ENCODE data around the gene IRF1. TPM values are rescaled to one million over a fixed set of nuclear protein-coding genes. Genes with fewer than 3 reads are reported as not detected.
A peak's percentile ranks its signal among the peaks of the same experiment; 100 is the strongest.

The IRF1 gene
- polyA plus RNA-seq, 4 donors: 51.7 to 80.5 (median 59.0) TPM

DNA sequence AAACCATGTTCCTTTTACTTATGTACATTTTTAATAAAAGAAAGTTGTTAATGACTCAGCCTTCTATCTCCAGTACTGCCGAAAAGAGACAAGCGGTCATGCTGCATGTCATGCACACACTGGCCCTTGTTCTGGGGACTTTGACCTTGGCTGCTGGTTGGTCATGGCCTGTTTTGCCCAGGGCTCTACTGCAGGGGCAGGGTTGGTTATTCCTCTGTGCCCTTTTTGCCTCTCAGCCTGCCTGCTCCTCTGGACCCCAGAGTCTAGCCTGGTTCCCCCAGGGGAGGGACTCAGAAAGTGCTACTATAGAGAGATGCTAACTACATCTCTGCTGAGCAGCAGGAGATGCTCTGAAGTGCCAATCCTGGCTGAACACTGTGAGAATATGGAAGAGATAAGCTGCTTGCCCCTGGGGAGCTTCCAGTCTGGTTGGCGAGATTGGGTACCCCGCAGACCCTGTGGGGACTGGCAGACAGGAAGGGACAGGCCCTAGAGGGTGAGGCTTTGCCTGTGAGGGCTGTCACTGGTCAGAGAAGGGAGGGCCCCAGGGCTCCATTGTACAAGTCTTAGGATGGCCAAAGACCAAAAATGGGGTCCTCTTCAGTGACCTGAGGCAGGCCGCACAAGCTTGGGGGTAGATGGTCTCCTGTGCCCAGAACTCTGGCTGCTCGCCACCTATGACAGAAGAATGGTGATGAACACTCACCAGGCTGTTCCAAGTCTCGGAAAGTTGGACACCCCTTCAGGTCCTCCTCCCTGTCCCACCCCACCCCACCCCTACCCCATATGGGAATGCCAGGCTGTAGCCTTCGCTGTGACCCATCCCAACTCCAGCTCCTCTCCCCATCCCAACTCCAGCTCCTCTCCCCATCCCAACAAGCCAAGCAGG lies 14.3 kb downstream of the IRF1 start:
- peaks cover 0 to 37% (median 0%) of the 10 kb centered on the region in 3 donors for H3K36me3 ChIP-seq (ENCODE audit: control insufficient read depth in 3 of 3, insufficient read depth in 2 of 3, low read depth in 1 of 3, low read length in 3 of 3)
- no peaks in the 10 kb centered on the region for H3K9me3 ChIP-seq (ENCODE audit: control insufficient read depth in 2 of 2, insufficient read depth in 1 of 2, low read depth in 1 of 2, low read length in 1 of 2)
- H3K27ac ChIP-seq (ENCODE audit: low read depth in 1 of 3, low read length in 2 of 3): peak overlapping the region; percentile 81 to 93 (median 87)
- H3K4me3 ChIP-seq (ENCODE audit: low read depth in 1 of 3, low read length in 3 of 3): no peak overlapping the region
- FAIRE-seq (no peak), DNase-seq (peak; percentile 77 to 91)
- H3K27me3 ChIP-seq (ENCODE audit: control insufficient read depth in 3 of 3, insufficient read depth in 3 of 3, low read length in 3 of 3): no peaks in the 10 kb centered on the region
- 67 to 79% (median 78%) methylated on average over 7 to 8 of the region's 8 CpGs for WGBS, 3 donors
- H3K4me1 ChIP-seq (ENCODE audit: control insufficient read depth in 3 of 3, insufficient read depth in 2 of 3, low read depth in 1 of 3, low read length in 2 of 3): peaks cover 19 to 86% (median 31%) of the 10 kb centered on the region in 3 donors

GRCh38 chr5:132475497-132475882 lies 15.1 kb downstream of the IRF1 start:
- DNase-seq: peak; percentile 71 to 79
- FAIRE-seq: no peak
- peaks cover 0 to 36% (median 0%) of the 10 kb centered on the region in 3 donors for H3K36me3 ChIP-seq (ENCODE audit: control insufficient read depth in 3 of 3, insufficient read depth in 2 of 3, low read depth in 1 of 3, low read length in 3 of 3)

GRCh38 chr5:132474881-132475496 lies 15.6 kb downstream of the IRF1 start:
- H3K27me3 ChIP-seq (ENCODE audit: control insufficient read depth in 3 of 3, insufficient read depth in 3 of 3, low read length in 3 of 3): no peaks in the 10 kb centered on the region
- WGBS, 3 donors: 27 to 45% (median 31%) methylated on average over 4 of the region's 4 CpGs
- H3K4me3 ChIP-seq (ENCODE audit: low read depth in 1 of 3, low read length in 3 of 3): no peak overlapping the region
- H3K9me3 ChIP-seq (ENCODE audit: control insufficient read depth in 2 of 2, insufficient read depth in 1 of 2, low read depth in 1 of 2, low read length in 1 of 2): no peaks in the 10 kb centered on the region
- H3K27ac ChIP-seq (ENCODE audit: low read depth in 1 of 3, low read length in 2 of 3): peak overlapping the region; percentile 81 to 93 (median 92)
- DNase-seq (peak; percentile 51 to 52), FAIRE-seq (no peak)
- H3K4me1 ChIP-seq (ENCODE audit: control insufficient read depth in 3 of 3, insufficient read depth in 2 of 3, low read depth in 1 of 3, low read length in 2 of 3): peaks cover 29 to 93% (median 40%) of the 10 kb centered on the region in 3 donors
- H3K36me3 ChIP-seq (ENCODE audit: control insufficient read depth in 3 of 3, insufficient read depth in 2 of 3, low read depth in 1 of 3, low read length in 3 of 3): peaks cover 0 to 39% (median 0%) of the 10 kb centered on the region in 3 donors

More at GRCh38 chr5:132475497-132475882, 15.1 kb downstream of the IRF1 start:
- peak overlapping the region; percentile 81 to 93 (median 92) for H3K27ac ChIP-seq (ENCODE audit: low read depth in 1 of 3, low read length in 2 of 3)
- H3K9me3 ChIP-seq (ENCODE audit: control insufficient read depth in 2 of 2, insufficient read depth in 1 of 2, low read depth in 1 of 2, low read length in 1 of 2): no peaks in the 10 kb centered on the region
- H3K27me3 ChIP-seq (ENCODE audit: control insufficient read depth in 3 of 3, insufficient read depth in 3 of 3, low read length in 3 of 3): no peaks in the 10 kb centered on the region
- peaks cover 24 to 91% (median 36%) of the 10 kb centered on the region in 3 donors for H3K4me1 ChIP-seq (ENCODE audit: control insufficient read depth in 3 of 3, insufficient read depth in 2 of 3, low read depth in 1 of 3, low read length in 2 of 3)
- H3K4me3 ChIP-seq (ENCODE audit: low read depth in 1 of 3, low read length in 3 of 3): no peak overlapping the region
- 25 to 50% (median 30%) methylated on average over 6 of the region's 6 CpGs for WGBS, 3 donors

DNA sequence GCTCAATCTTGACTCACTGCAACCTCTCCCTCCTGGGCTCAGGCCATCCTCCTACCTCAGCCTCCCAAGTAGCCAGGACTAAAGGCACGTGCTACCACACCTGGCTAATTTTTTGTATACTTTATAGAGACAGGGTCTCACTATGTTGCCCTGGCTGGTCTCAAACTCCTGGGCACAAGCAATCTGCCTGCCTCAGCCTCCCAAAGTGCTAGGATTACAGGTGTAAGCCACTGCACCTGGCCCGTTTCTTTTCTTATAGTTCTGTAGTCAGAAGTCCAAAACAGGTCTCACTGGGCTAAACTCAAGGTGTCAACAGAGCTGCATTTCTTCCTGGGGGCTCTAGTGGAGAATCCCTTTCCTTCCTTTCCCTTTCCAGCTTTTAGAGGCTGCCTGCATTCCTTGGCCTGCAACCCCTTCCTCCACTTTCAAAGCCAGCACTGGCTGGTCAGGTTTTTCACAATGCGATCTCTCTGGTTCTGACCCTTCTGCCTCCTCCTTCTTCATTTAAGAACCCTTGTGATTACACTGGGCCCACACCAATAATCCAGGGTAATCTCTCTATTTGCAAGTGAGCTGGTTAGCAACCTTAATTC lies 16.3 kb downstream of the IRF1 start:
- DNase-seq: no peak
- Histone ChIP-seq H3K4me3 (ENCODE audit: low read depth in 1 of 3, low read length in 3 of 3) (no peak overlapping the region), H3K9me3 (ENCODE audit: control insufficient read depth in 2 of 2, insufficient read depth in 1 of 2, low read depth in 1 of 2, low read length in 1 of 2) (peaks cover 0 to 3% of the 10 kb centered on the region in 2 donors), H3K27me3 (ENCODE audit: control insufficient read depth in 3 of 3, insufficient read depth in 3 of 3, low read length in 3 of 3) (no peaks in the 10 kb centered on the region), H3K36me3 (ENCODE audit: control insufficient read depth in 3 of 3, insufficient read depth in 2 of 3, low read depth in 1 of 3, low read length in 3 of 3) (peaks cover 0 to 40% (median 0%) of the 10 kb centered on the region in 3 donors), H3K4me1 (ENCODE audit: control insufficient read depth in 3 of 3, insufficient read depth in 2 of 3, low read depth in 1 of 3, low read length in 2 of 3) (peaks cover 29 to 93% (median 42%) of the 10 kb centered on the region in 3 donors), H3K27ac (ENCODE audit: low read depth in 1 of 3, low read length in 2 of 3) (peak overlapping the region; percentile 81 to 93 (median 92))
- 70 to 86% (median 78%) methylated on average over 3 of the region's 3 CpGs for whole genome bisulfite sequencing, 3 donors
- FAIRE-seq: no peak

GRCh38 chr5:132473668-132474067 lies 16.9 kb downstream of the IRF1 start:
- DNase-seq: no peak

DNA sequence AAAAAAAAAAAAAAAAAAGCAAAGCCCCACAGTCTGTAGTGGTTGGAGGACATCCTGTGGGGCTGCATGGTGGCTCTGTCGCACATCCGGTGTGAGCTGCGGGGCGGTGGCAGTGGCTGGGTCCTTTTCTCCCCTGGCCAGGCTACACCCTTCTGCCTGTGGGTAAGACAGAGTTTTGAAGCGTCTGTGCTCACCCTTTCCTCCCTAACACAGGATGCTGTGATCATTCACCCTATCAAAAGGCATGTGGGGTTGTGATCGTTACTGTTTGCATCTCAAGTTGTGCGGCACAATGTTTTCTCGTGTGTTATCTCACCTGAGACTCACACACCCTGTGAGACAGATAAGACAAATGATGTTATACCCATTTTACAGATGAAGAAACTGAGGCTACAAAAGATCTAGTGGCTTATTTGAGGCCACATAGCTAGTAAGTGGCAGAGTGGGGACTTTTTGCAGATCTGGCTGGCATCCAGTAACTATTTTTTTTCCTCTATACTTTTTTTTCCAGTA lies 17.5 kb downstream of the IRF1 start:
- Histone ChIP-seq H3K27ac (ENCODE audit: low read depth in 1 of 3, low read length in 2 of 3) (peak overlapping the region; percentile 75 to 93 (median 79)), H3K4me1 (ENCODE audit: control insufficient read depth in 3 of 3, insufficient read depth in 2 of 3, low read depth in 1 of 3, low read length in 2 of 3) (peaks cover 26 to 85% (median 39%) of the 10 kb centered on the region in 3 donors), H3K36me3 (ENCODE audit: control insufficient read depth in 3 of 3, insufficient read depth in 2 of 3, low read depth in 1 of 3, low read length in 3 of 3) (peaks cover 0 to 36% (median 0%) of the 10 kb centered on the region in 3 donors), H3K9me3 (ENCODE audit: control insufficient read depth in 2 of 2, insufficient read depth in 1 of 2, low read depth in 1 of 2, low read length in 1 of 2) (peaks cover 0 to 5% of the 10 kb centered on the region in 2 donors), H3K4me3 (ENCODE audit: low read depth in 1 of 3, low read length in 3 of 3) (no peak overlapping the region), H3K27me3 (ENCODE audit: control insufficient read depth in 3 of 3, insufficient read depth in 3 of 3, low read length in 3 of 3) (no peaks in the 10 kb centered on the region)
- DNase-seq (peak in 1 of 2 donors; percentile 63), FAIRE-seq (no peak)
- WGBS, 3 donors: 62 to 69% (median 65%) methylated on average over 8 of the region's 8 CpGs

More at GRCh38 chr5:132473668-132474067, 16.9 kb downstream of the IRF1 start:
- Histone ChIP-seq H3K27me3 (ENCODE audit: control insufficient read depth in 3 of 3, insufficient read depth in 3 of 3, low read length in 3 of 3) (no peaks in the 10 kb centered on the region), H3K36me3 (ENCODE audit: control insufficient read depth in 3 of 3, insufficient read depth in 2 of 3, low read depth in 1 of 3, low read length in 3 of 3) (peaks cover 0 to 38% (median 0%) of the 10 kb centered on the region in 3 donors), H3K9me3 (ENCODE audit: control insufficient read depth in 2 of 2, insufficient read depth in 1 of 2, low read depth in 1 of 2, low read length in 1 of 2) (peaks cover 0 to 5% of the 10 kb centered on the region in 2 donors), H3K4me3 (ENCODE audit: low read depth in 1 of 3, low read length in 3 of 3) (no peak overlapping the region), H3K4me1 (ENCODE audit: control insufficient read depth in 3 of 3, insufficient read depth in 2 of 3, low read depth in 1 of 3, low read length in 2 of 3) (peaks cover 29 to 91% (median 43%) of the 10 kb centered on the region in 3 donors), H3K27ac (ENCODE audit: low read depth in 1 of 3, low read length in 2 of 3) (peak overlapping the region; percentile 75 to 93 (median 79))
- WGBS, 3 donors: 75 to 81% (median 79%) methylated on average over 1 of the region's 1 CpG
- no peak for FAIRE-seq

- no peak for FAIRE-seq
- H3K4me1 ChIP-seq (ENCODE audit: control insufficient read depth in 3 of 3, insufficient read depth in 2 of 3, low read depth in 1 of 3, low read length in 2 of 3): peaks cover 22 to 85% (median 37%) of the 10 kb centered on the region in 3 donors
Observed at GRCh38 chr5:132472431-132472830, 18.1 kb downstream of the IRF1 start.

DNA sequence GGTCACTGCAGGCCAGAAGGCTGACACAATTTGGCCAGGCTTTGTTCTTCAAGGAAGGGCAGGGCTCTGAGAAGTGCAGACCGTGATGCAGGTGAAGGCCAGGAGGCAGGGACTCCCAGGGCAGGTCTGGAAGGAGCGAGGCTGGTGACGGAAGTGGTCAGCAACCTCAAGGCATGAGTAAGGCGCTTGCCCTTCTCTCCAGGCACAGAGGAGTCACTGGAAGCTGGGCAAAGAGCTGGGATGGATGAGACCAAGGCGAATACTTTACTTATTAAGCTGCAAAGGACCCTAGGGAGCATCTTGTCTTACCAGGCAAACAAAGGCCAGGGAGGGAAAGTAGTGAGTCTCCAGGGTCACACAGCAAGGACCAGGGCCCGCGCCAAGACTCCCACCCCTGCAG lies 18.6 kb downstream of the IRF1 start:
- Histone ChIP-seq H3K27me3 (ENCODE audit: control insufficient read depth in 3 of 3, insufficient read depth in 3 of 3, low read length in 3 of 3) (no peaks in the 10 kb centered on the region), H3K4me3 (ENCODE audit: low read depth in 1 of 3, low read length in 3 of 3) (no peak overlapping the region), H3K27ac (ENCODE audit: low read depth in 1 of 3, low read length in 2 of 3) (peak overlapping the region in 2 of 3 donors; percentile 43 to 50), H3K9me3 (ENCODE audit: control insufficient read depth in 2 of 2, insufficient read depth in 1 of 2, low read depth in 1 of 2, low read length in 1 of 2) (peaks cover 0 to 5% of the 10 kb centered on the region in 2 donors), H3K36me3 (ENCODE audit: control insufficient read depth in 3 of 3, insufficient read depth in 2 of 3, low read depth in 1 of 3, low read length in 3 of 3) (peaks cover 0 to 32% (median 0%) of the 10 kb centered on the region in 3 donors), H3K4me1 (ENCODE audit: control insufficient read depth in 3 of 3, insufficient read depth in 2 of 3, low read depth in 1 of 3, low read length in 2 of 3) (peaks cover 26 to 85% (median 41%) of the 10 kb centered on the region in 3 donors)
- FAIRE-seq: no peak
- no peak for DNase-seq
- 70 to 88% (median 82%) methylated on average over 7 of the region's 7 CpGs for WGBS, 3 donors

More at GRCh38 chr5:132472431-132472830, 18.1 kb downstream of the IRF1 start:
- Histone ChIP-seq H3K27ac (ENCODE audit: low read depth in 1 of 3, low read length in 2 of 3) (peak overlapping the region in 1 of 3 donors; percentile 45), H3K4me3 (ENCODE audit: low read depth in 1 of 3, low read length in 3 of 3) (no peak overlapping the region), H3K27me3 (ENCODE audit: control insufficient read depth in 3 of 3, insufficient read depth in 3 of 3, low read length in 3 of 3) (no peaks in the 10 kb centered on the region), H3K9me3 (ENCODE audit: control insufficient read depth in 2 of 2, insufficient read depth in 1 of 2, low read depth in 1 of 2, low read length in 1 of 2) (peaks cover 0 to 5% of the 10 kb centered on the region in 2 donors), H3K36me3 (ENCODE audit: control insufficient read depth in 3 of 3, insufficient read depth in 2 of 3, low read depth in 1 of 3, low read length in 3 of 3) (peaks cover 0 to 32% (median 0%) of the 10 kb centered on the region in 3 donors)
- WGBS, 3 donors: 88 to 94% (median 93%) methylated on average over 8 of the region's 8 CpGs
- DNase-seq: no peak

All from small intestine (tissue), 7 donors.